ENCODE data around the gene ADAM11.
"Not testable (repeated sequence)": the region's sequence is repeated elsewhere in the genome, so short reads cannot be mapped to it uniquely, and the experiment has no call there.

Gene ADAM11, protein sequence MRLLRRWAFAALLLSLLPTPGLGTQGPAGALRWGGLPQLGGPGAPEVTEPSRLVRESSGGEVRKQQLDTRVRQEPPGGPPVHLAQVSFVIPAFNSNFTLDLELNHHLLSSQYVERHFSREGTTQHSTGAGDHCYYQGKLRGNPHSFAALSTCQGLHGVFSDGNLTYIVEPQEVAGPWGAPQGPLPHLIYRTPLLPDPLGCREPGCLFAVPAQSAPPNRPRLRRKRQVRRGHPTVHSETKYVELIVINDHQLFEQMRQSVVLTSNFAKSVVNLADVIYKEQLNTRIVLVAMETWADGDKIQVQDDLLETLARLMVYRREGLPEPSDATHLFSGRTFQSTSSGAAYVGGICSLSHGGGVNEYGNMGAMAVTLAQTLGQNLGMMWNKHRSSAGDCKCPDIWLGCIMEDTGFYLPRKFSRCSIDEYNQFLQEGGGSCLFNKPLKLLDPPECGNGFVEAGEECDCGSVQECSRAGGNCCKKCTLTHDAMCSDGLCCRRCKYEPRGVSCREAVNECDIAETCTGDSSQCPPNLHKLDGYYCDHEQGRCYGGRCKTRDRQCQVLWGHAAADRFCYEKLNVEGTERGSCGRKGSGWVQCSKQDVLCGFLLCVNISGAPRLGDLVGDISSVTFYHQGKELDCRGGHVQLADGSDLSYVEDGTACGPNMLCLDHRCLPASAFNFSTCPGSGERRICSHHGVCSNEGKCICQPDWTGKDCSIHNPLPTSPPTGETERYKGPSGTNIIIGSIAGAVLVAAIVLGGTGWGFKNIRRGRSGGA

DNA sequence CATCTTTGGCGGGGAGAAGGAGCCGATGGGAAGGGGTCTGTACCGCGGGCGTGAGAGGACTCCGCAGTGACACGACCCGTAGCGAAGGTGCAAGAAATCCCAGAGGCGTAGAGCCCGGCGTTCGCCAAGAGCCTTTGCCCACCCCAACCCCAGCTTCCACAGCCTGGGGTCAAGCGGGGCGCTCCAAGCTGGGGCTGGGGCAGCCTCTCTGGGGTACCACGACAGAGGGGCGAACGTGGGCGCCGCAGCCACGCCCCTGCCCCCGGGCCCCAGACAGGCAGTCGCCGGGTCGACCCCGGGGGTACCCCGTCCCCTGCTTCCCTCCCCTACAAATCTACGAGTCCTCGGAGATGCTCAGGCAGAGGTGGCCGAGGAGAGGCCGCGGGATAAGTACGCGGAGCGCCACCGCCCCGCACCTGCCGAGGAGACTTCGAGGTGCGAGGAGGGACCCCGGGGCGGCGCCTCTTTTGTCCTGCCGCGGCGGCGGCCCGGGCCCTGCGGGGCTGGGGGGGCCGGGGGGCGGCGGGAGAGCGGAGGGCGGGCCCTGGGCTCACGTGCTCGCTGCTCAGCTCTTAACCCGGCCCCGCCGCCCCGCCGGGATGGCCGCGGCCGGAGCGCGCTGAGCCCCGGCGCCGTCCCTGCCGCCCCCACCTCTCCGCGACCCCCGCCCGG, at the start of gene ADAM11:
Gene ADAM11, plus strand, starts transcription at position 575 of the 672 bp plus-strand sequence. CDS start 212 bp downstream, outside the sequence.
- TF ChIP-seq, protein P1, sequence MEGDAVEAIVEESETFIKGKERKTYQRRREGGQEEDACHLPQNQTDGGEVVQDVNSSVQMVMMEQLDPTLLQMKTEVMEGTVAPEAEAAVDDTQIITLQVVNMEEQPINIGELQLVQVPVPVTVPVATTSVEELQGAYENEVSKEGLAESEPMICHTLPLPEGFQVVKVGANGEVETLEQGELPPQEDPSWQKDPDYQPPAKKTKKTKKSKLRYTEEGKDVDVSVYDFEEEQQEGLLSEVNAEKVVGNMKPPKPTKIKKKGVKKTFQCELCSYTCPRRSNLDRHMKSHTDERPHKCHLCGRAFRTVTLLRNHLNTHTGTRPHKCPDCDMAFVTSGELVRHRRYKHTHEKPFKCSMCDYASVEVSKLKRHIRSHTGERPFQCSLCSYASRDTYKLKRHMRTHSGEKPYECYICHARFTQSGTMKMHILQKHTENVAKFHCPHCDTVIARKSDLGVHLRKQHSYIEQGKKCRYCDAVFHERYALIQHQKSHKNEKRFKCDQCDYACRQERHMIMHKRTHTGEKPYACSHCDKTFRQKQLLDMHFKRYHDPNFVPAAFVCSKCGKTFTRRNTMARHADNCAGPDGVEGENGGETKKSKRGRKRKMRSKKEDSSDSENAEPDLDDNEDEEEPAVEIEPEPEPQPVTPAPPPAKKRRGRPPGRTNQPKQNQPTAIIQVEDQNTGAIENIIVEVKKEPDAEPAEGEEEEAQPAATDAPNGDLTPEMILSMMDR (IDR thresholded peaks at IDR 0.05; ENCODE audit: low read depth, low read length): no peak
- H3K4me3 ChIP-seq (ENCODE audit: low read depth, low read length): peak within 1 kb of the TSS; percentile 45

DNA sequence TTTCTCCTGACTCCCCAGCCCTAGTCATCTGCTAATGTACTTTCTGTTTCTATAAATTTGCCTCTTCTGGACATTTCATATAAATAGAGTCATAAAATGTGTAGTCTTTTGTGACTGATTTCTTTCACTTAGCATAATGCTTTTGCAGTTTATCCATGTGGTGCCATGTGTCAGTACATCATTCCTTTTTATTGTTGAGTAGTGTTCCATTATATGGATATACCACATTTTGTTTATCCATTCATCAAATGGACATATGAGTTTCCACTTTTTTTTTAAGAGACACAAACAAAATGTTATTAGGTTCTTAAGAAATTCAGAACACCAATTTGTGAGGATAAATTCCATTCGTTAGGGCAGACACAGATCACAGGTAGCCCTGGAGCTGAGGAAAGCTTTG, 39.3 kb upstream of the ADAM11 start:
- H3K4me3 ChIP-seq (ENCODE audit: low read depth, low read length): no peak overlapping the region
- TF ChIP-seq, protein P1 (IDR thresholded peaks at IDR 0.05; ENCODE audit: low read depth, low read length): no peak

DNA sequence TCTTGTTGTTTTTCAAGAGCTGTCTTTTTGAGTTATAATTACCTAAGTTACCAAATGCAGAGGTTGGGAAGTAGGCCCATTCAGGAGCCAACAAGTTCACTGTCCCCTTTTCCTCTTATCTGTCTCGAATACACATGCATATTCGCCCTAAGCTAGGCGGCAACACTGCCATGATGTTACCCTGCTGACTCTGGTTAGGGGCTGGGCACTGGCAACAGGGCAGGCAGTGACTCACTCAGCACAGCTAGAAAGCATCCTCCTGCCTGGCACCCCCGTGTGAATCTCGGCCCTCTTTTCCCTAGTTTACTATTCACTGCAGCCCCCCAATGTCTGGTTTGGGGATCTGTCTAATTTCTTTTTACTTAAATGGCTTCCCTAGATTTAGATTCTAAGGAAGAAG, 36.5 kb upstream of the ADAM11 start:
- TF ChIP-seq, protein P1 (IDR thresholded peaks at IDR 0.05; ENCODE audit: low read depth, low read length): no peak
- no peak overlapping the region for H3K4me3 ChIP-seq (ENCODE audit: low read depth, low read length)

DNA sequence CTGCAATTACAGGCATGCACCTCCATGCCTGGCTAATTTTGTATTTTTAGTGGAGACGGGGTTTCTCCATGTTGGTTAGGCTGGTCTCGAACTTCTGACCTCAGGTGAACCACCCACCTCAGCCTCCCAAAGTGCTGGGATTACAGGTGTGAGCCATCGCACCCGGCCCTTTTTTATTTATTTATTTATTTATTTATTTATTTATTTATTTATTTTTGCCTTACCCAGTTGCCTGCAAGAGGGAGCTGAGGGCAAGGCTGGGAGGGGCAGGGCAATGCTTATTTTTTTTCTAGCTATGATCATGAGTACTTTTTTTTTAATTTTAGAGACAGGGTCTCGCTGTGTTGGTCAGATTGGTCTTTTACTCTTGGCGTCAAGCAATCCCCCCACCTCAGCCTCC, 32.7 kb upstream of the ADAM11 start:
- H3K4me3 ChIP-seq (ENCODE audit: low read depth, low read length): not testable (repeated sequence)

DNA sequence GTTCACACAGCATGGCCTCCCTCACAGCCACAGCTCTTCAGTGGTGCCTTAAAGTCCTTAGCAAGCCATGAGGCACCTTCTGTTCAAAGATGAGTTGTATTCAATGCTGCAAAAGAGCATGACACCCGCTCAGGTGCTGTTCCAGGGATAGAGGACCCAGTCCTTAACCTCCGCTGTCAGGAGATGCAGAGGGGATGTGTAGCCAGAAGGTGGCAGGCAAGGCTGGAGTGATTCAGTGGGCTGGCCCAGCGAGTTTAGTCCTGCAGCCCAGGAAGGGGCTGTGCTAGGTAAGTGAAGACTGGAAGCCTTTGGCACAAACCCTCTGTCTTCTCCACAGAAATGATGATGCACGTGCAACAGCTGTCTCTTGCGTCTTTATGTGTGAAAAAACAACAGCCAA, 25.0 kb upstream of the ADAM11 start:
- TF ChIP-seq, protein P1 (IDR thresholded peaks at IDR 0.05; ENCODE audit: low read depth, low read length): no peak
- no peak overlapping the region for H3K4me3 ChIP-seq (ENCODE audit: low read depth, low read length)

DNA sequence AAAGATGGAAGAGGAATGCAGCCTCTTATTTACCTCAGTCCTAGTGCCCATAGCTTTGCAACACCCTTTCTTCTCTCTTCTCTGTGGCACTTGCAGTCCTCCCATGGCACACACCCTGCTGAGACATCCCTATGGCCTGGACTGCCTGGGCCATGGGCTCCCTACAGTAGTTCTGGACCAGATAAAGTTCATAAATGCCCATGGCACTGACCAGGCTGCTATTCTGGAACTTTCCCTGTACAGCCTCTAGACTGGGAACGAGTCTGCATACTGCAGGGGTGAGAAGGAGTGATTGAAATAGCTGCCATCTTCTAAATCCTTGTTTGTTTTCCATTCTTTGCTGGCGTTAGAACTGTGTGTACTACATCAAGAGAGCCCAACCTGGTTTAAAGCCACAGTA, 24.5 kb upstream of the ADAM11 start:
- no peak overlapping the region for H3K4me3 ChIP-seq (ENCODE audit: low read depth, low read length)
- TF ChIP-seq, protein P1 (IDR thresholded peaks at IDR 0.05; ENCODE audit: low read depth, low read length): no peak

DNA sequence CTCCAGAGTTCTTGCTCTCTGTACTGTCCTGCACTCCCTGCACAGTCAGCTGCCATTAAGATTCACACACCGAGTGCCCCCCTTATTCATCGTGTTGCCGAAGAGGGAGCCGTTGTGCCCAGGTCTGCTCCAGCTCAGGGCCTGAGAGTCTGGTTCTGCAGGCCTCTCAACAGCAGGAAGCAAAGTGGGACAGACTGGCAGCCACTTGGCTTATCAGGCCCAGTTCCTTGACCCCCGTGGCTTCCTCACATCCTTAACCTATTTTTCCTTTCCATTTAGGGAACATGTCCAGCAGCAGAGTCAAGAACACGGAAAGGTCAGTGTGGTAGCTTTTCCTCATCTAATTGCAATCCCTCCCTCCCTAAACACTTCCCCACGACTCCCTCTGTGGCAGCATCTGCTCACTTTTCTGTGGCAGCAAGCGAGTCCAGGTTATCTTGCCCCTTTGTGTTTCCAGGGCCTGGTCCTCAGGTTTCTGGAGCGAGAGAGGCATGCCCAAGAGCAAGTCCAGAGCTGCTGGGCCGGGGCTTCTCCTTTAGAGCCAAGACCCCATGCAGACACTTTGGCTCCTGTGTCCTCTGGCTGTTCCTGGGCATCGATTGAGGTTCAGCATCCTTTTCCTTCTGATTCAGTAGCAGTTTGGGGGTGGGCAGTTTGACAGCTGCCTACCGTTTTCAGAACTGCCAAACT, 22.1 kb upstream of the ADAM11 start:
- TF ChIP-seq, protein P1 (IDR thresholded peaks at IDR 0.05; ENCODE audit: low read depth, low read length): no peak
- no peak overlapping the region for H3K4me3 ChIP-seq (ENCODE audit: low read depth, low read length)

All from WI38 (cell line).